HEK293 (cell line): ENCODE measurements around the gene HYI.

Experiments
- CTCF ChIA-PET: fragments of 350-600 bp; formaldehyde crosslinking; extraction: SDS; loops from one replicate; lab custom pipeline; 2021; ENCODE audit warnings: antibody characterized with exemption; lab: Yijun Ruan, JAX
- POLR2A ChIA-PET: fragments of 300-600 bp; formaldehyde crosslinking; extraction: SDS; loops from one replicate; lab custom pipeline; 2020; ENCODE audit warnings: antibody characterized with exemption, inconsistent platforms; lab: Yijun Ruan, JAX
- H3K27ac ChIP-seq: fragments of 200-500 bp; sonication (Bioruptor generic); 2 replicates; pipeline ENCODE4 v1.5.1; 2014; ENCODE audit warnings: low read depth, low read length, control low read depth, inconsistent platforms; ENCODE audit errors: extremely low read depth
- H3K36me3 ChIP-seq, 2 experiments: fragments of 200-500 bp in 1 of 2; sonication (Bioruptor generic) in 1 of 2; 1 replicate in 1 of 2; 2 replicates in 1 of 2; pipeline ENCODE4 v1.5.1; 2014 to 2017; ENCODE audit warnings: inconsistent platforms in 2 of 2, low read length in 2 of 2; ENCODE audit not compliant: control insufficient read depth in 2 of 2, insufficient read depth in 1 of 2
- H3K4me1 ChIP-seq: fragments of 200-500 bp; sonication (Bioruptor generic); 2 replicates; pipeline ENCODE4 v1.5.1; 2014; ENCODE audit warnings: mild to moderate bottlenecking, low read length, inconsistent platforms; ENCODE audit not compliant: control insufficient read depth, insufficient read depth
- H3K4me3 ChIP-seq: 2 replicates; pipeline ENCODE4 v1.5.1; 2011; ENCODE audit warnings: low read depth, mild to moderate bottlenecking, control low read depth, low read length, moderate library complexity
- H3K9me3 ChIP-seq: fragments of 200-500 bp; sonication (Bioruptor generic); 2 replicates; pipeline ENCODE4 v1.5.1; 2014; ENCODE audit warnings: low read depth, low read length, inconsistent platforms; ENCODE audit not compliant: control insufficient read depth, insufficient read depth
- EGR2 ChIP-seq: fragments of 450-650 bp; formaldehyde crosslinking; IDR thresholded peaks from 2 replicates; pipeline ENCODE4 v1.5.1; 2016; ENCODE audit warnings: low read depth, missing biosample characterization, missing genetic modification characterization
- FEZF1 ChIP-seq: fragments of 450-650 bp; formaldehyde crosslinking; IDR thresholded peaks from 2 replicates; pipeline ENCODE4 v1.5.1; 2016; ENCODE audit warnings: missing biosample characterization, missing genetic modification characterization
- KLF1 ChIP-seq: fragments of 450-650 bp; formaldehyde crosslinking; IDR thresholded peaks from 2 replicates; pipeline ENCODE4 v1.5.1; 2016; ENCODE audit warnings: missing biosample characterization, missing genetic modification characterization
- SP2 ChIP-seq: fragments of 450-650 bp; formaldehyde crosslinking; IDR thresholded peaks from 2 replicates; pipeline ENCODE4 v1.5.1; 2016; ENCODE audit warnings: missing biosample characterization, missing genetic modification characterization
- SP7 ChIP-seq: fragments of 450-650 bp; formaldehyde crosslinking; IDR thresholded peaks from 2 replicates; pipeline ENCODE4 v1.5.1; 2016; ENCODE audit warnings: missing biosample characterization, missing genetic modification characterization
- TSHZ1 ChIP-seq: fragments of 450-650 bp; formaldehyde crosslinking; IDR thresholded peaks from 2 replicates; pipeline ENCODE4 v1.5.1; 2016; ENCODE audit warnings: missing biosample characterization, missing genetic modification characterization, borderline replicate concordance
- ZFP3 ChIP-seq: fragments of 450-650 bp; formaldehyde crosslinking; IDR thresholded peaks from 2 replicates; pipeline ENCODE4 v1.5.1; 2016; ENCODE audit warnings: low read depth, missing biosample characterization, missing genetic modification characterization
- ZNF221 ChIP-seq: fragments of 450-650 bp; formaldehyde crosslinking; IDR thresholded peaks from 2 replicates; pipeline ENCODE4 v1.5.1; 2017; ENCODE audit warnings: missing biosample characterization, missing genetic modification characterization, borderline replicate concordance
- ZNF248 ChIP-seq: fragments of 450-650 bp; formaldehyde crosslinking; IDR thresholded peaks from 2 replicates; pipeline ENCODE4 v1.5.1; 2017; ENCODE audit warnings: missing biosample characterization, missing genetic modification characterization
- ZNF596 ChIP-seq: fragments of 450-650 bp; IDR thresholded peaks from 2 replicates; pipeline ENCODE4 v1.5.0; 2018; ENCODE audit warnings: missing biosample characterization, mild to moderate bottlenecking, missing genetic modification characterization, moderate library complexity
- ZNF600 ChIP-seq: fragments of 450-650 bp; formaldehyde crosslinking; IDR thresholded peaks from 2 replicates; pipeline ENCODE4 v1.5.1; 2016; ENCODE audit warnings: missing biosample characterization, missing genetic modification characterization
- ZNF777 ChIP-seq: fragments of 450-650 bp; formaldehyde crosslinking; IDR thresholded peaks from 2 replicates; pipeline ENCODE4 v1.5.1; 2017; ENCODE audit warnings: missing biosample characterization, missing genetic modification characterization, borderline replicate concordance
- ZNF830 ChIP-seq: fragments of 450-650 bp; IDR thresholded peaks from 2 replicates; pipeline ENCODE4 v1.5.0; 2018; ENCODE audit warnings: missing biosample characterization, missing genetic modification characterization, low read depth, mild to moderate bottlenecking, moderate library complexity
- TF ChIP-seq, protein P1 (sequence below): fragments of 450-650 bp; formaldehyde crosslinking; IDR thresholded peaks from 2 replicates; pipeline ENCODE4 v1.5.1; 2016; ENCODE audit warnings: missing biosample characterization, missing genetic modification characterization
- TF ChIP-seq, protein P2 (sequence below): fragments of 450-650 bp; formaldehyde crosslinking; IDR thresholded peaks from 2 replicates; pipeline ENCODE4 v1.5.1; 2016; ENCODE audit warnings: missing biosample characterization, missing genetic modification characterization

Gene HYI

DNA sequence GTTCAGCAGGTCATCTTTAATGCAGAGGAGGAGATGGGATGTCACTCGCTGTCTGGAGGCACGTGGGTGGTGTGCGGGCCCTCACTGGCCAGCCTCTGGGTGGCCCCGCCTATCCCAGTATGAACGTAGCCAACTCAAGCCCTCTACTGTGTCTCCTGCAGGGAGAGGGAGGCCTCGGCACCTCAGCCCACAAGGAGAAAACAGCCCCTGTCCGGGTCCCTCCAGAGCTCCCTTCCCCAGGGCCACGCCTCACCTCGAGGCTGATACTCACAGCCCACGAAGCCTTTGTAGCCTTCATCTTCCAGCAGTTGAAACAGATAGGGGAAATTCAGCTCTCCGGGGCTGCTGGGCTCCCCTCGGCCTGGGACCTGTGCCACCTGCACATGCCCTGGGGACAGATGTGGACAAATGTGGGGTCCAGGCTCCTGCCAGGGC, 2.6 kb downstream of the HYI start:
- Histone ChIP-seq H3K36me3 (peaks cover 0 to 68% of the 10 kb centered on the region in 2 experiments; a peak in 1 of 3 replicates), H3K9me3 (no peaks in the 10 kb centered on the region), H3K4me1 (no peaks in the 10 kb centered on the region), H3K4me3 (no peak overlapping the region), H3K27ac (no peak overlapping the region)
- ChIA-PET CTCF (no interaction called here), POLR2A (interaction anchor here (1.6 kb wide), 1 partner anchor 93 kb away, joined by 4 read pairs; the partner anchor contains the start of gene CDC20)
- no peak for TF ChIP-seq ZNF221 (tag by site-specific recombination)
- TF ChIP-seq, protein P1, sequence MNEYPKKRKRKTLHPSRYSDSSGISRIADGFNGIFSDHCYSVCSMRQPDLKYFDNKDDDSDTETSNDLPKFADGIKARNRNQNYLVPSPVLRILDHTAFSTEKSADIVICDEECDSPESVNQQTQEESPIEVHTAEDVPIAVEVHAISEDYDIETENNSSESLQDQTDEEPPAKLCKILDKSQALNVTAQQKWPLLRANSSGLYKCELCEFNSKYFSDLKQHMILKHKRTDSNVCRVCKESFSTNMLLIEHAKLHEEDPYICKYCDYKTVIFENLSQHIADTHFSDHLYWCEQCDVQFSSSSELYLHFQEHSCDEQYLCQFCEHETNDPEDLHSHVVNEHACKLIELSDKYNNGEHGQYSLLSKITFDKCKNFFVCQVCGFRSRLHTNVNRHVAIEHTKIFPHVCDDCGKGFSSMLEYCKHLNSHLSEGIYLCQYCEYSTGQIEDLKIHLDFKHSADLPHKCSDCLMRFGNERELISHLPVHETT: no peak
- TF ChIP-seq, protein P2, sequence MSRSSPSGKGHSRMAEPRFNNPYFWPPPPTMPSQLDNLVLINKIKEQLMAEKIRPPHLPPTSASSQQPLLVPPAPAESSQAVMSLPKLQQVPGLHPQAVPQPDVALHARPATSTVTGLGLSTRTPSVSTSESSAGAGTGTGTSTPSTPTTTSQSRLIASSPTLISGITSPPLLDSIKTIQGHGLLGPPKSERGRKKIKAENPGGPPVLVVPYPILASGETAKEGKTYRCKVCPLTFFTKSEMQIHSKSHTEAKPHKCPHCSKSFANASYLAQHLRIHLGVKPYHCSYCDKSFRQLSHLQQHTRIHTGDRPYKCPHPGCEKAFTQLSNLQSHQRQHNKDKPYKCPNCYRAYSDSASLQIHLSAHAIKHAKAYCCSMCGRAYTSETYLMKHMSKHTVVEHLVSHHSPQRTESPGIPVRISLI (tag by site-specific recombination): no peak
- no peak for TF ChIP-seq ZNF596 (tag by site-specific recombination)
- TF ChIP-seq SP7: no peak
- TF ChIP-seq FEZF1: no peak
- TF ChIP-seq ZNF777 (tag by site-specific recombination): no peak
- no peak for TF ChIP-seq ZNF830 (tag by site-specific recombination)
- TF ChIP-seq ZNF248 (tag by site-specific recombination): no peak
- no peak for TF ChIP-seq TSHZ1 (tag by site-specific recombination)
- no peak for TF ChIP-seq ZFP3 (tag by site-specific recombination)

GRCh38 chr1:43450251-43450941, 3.3 kb downstream of the HYI start:
- H3K27ac ChIP-seq: no peak overlapping the region
- CTCF ChIA-PET: no interaction called here
- TF ChIP-seq SP2 (tag by site-specific recombination) (peak; percentile 28; the same call in 1 of the 2 replicates), KLF1 (no peak)
- TF ChIP-seq, all 188 proteins: peak for 1
- POLR2A ChIA-PET: no interaction called here
- Histone ChIP-seq H3K36me3 (peaks cover 0 to 75% of the 10 kb centered on the region in 2 experiments; a peak in 1 of 3 replicates), H3K9me3 (no peaks in the 10 kb centered on the region), H3K4me3 (no peak overlapping the region), H3K4me1 (no peaks in the 10 kb centered on the region)

DNA sequence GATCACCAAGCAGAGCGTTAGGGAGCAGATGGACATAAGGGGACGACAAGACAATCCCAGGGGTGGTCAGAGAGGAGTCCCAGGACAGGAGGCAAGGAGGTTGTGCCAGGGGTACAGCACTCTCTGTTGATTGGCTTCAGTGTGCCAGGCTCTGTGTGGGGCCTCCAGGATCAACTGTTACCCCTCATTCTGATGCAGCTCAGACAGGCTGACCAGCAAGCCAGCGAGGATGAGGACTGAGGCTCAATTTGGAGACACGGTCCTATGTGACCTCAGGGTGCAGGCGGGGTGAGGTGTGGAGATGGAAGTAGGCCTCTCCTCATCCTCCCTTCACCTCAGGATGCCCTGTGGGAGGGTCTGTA, 4.0 kb downstream of the HYI start:
- Histone ChIP-seq H3K4me1 (no peaks in the 10 kb centered on the region), H3K36me3 (peaks cover 0 to 82% of the 10 kb centered on the region in 2 experiments; a peak in 1 of 3 replicates), H3K9me3 (no peaks in the 10 kb centered on the region), H3K27ac (no peak overlapping the region), H3K4me3 (no peak overlapping the region)
- ChIA-PET CTCF (no interaction called here), POLR2A (no interaction called here)
- TF ChIP-seq ZNF600 (0 out of 2 replicates have a peak, but pooled peaks have one; percentile 19), EGR2 (no peak)
